HepG2 (cell line): Measurements from ENCODE around the gene SSC5D. TPM values are rescaled to one million over a fixed set of nuclear protein-coding genes. Genes with fewer than 3 reads are reported as not detected.

Source experiments
- ATAC-seq: fragments of 200-7000 bp; cut with Tn5 transposase; 3 replicates; pipeline ENCODE4 v1.9.1; 2020; ENCODE audit warnings: mild to moderate bottlenecking, moderate library complexity
- BruUV-seq: library from RNA; stranded (reverse); fragments of 400-500 nt; replicated peaks from 2 replicates; lab custom pipeline; 2021; lab: Mats Ljungman, UMichigan
- CTCF ChIA-PET: fragments of 300-600 bp; formaldehyde crosslinking; extraction: SDS; loops from one replicate; lab custom pipeline; 2021; ENCODE audit warnings: low total read pairs, inconsistent platforms, low intra/inter-chr PET ratio; lab: Yijun Ruan, JAX
- POLR2A ChIA-PET: fragments of 350-600 bp; sonication (Branson Sonifier 250); formaldehyde crosslinking; loops from one replicate; lab custom pipeline; 2020; ENCODE audit warnings: antibody characterized with exemption, inconsistent platforms; lab: Yijun Ruan, JAX
- DNase-seq: peaks from one replicate; pipeline ENCODE4 v3.0.0-alpha.2; 2015; ENCODE audit warnings: low spot score
- FAIRE-seq: peaks from 3 replicates; lab custom pipeline; 2011; peaks lifted over from hg19 to GRCh38; lab: Jason Lieb, UNC
- H2AFZ ChIP-seq: one replicate; pipeline ENCODE4 v1.6.1; 2011; ENCODE audit warnings: low read length, inconsistent platforms
- H3K27ac ChIP-seq: fragments of 300-600 bp; 3 replicates; pipeline ENCODE4 v1.8.0; 2011; ENCODE audit warnings: mixed run types, mild to moderate bottlenecking, mixed read lengths, low read length, inconsistent platforms; ENCODE audit not compliant: insufficient read depth; ENCODE audit errors: extremely low read length
- H3K27me3 ChIP-seq, 2 experiments: fragments of 200-600 bp in 1 of 2; 2 replicates in 1 of 2; 3 replicates in 1 of 2; pipeline versions ENCODE4 v1.6.0 to v1.8.0; 2011; ENCODE audit warnings: low read length in 2 of 2, mild to moderate bottlenecking in 2 of 2, moderate library complexity in 2 of 2, inconsistent platforms in 1 of 2; ENCODE audit not compliant: insufficient read depth in 2 of 2, control insufficient read depth in 1 of 2
- H3K36me3 ChIP-seq, 2 experiments: fragments of 200-600 bp in 1 of 2; replicated peaks in 1 of 2; 2 replicates in 1 of 2; 3 replicates in 1 of 2; pipeline versions ENCODE4 v1.5.1 to v1.8.0; 2011; ENCODE audit warnings: low read length in 2 of 2, inconsistent platforms in 1 of 2; ENCODE audit not compliant: insufficient read depth in 2 of 2, control insufficient read depth in 1 of 2
- H3K4me1 ChIP-seq: 2 replicates; pipeline ENCODE4 v1.5.1; 2012; ENCODE audit warnings: low read length, inconsistent platforms; ENCODE audit not compliant: insufficient read depth
- H3K4me2 ChIP-seq: 2 replicates; pipeline ENCODE4 v1.6.0; 2011; ENCODE audit warnings: low read depth, low read length, inconsistent platforms
- H3K4me3 ChIP-seq, 3 experiments: fragments of 200-600 bp in 1 of 3; sonication (generic), shearing (Covaris generic) in 1 of 3; replicated peaks in 1 of 3; 2 replicates each; pipeline ENCODE4 v1.5.1; 2011 to 2016; ENCODE audit warnings: low read length in 3 of 3, inconsistent platforms in 2 of 3, low read depth in 2 of 3, mild to moderate bottlenecking in 2 of 3, control low read depth in 1 of 3, mixed read lengths in 1 of 3; ENCODE audit not compliant: insufficient read depth in 1 of 3
- H3K79me2 ChIP-seq: one replicate; pipeline ENCODE4 v1.6.1; 2011; ENCODE audit warnings: low read length, inconsistent platforms; ENCODE audit not compliant: insufficient read depth
- H3K9ac ChIP-seq: 2 replicates; pipeline ENCODE4 v1.6.0; 2011; ENCODE audit warnings: mild to moderate bottlenecking, low read depth, low read length, inconsistent platforms; ENCODE audit not compliant: insufficient read depth
- H3K9me3 ChIP-seq: 2 replicates; pipeline ENCODE4 v1.5.1; 2012; ENCODE audit warnings: mild to moderate bottlenecking, low read length
- H4K20me1 ChIP-seq: 2 replicates; pipeline ENCODE4 v1.6.0; 2011; ENCODE audit warnings: inconsistent platforms, mild to moderate bottlenecking, low read length, moderate library complexity; ENCODE audit not compliant: insufficient read depth
- ATM ChIP-seq: fragments of 450-650 bp; IDR thresholded peaks from 2 replicates; pipeline ENCODE4 v1.7.1; 2017; ENCODE audit warnings: mild to moderate bottlenecking, borderline replicate concordance
- CCAR2 ChIP-seq: fragments of 200-400 bp; formaldehyde crosslinking; optimal IDR thresholded peaks from 2 replicates; pipeline ENCODE3; 2018; ENCODE audit warnings: low read depth, mild to moderate bottlenecking, low read length, moderate library complexity
- HOXA5 ChIP-seq: sonication (generic); formaldehyde crosslinking; IDR thresholded peaks from 2 replicates; pipeline ENCODE4 v1.4.0; 2020; ENCODE audit warnings: missing genetic modification reagents
- IKZF4 ChIP-seq: sonication (generic); formaldehyde crosslinking; IDR thresholded peaks from 2 replicates; pipeline ENCODE4 v1.5.1; 2020; ENCODE audit warnings: borderline replicate concordance, mild to moderate bottlenecking, low read depth, missing genetic modification reagents; ENCODE audit errors: not compliant biosample characterization
- KAT7 ChIP-seq: IDR thresholded peaks from 2 replicates; pipeline ENCODE4 v1.6.1; 2018; ENCODE audit warnings: borderline replicate concordance, missing compliant biosample characterization
- MXI1 ChIP-seq: IDR thresholded peaks from 3 replicates; pipeline ENCODE4 v1.6.1; 2012; ENCODE audit warnings: low read depth, low read length, inconsistent platforms, borderline replicate concordance
- NFATC3 ChIP-seq: sonication (generic); formaldehyde crosslinking; IDR thresholded peaks from 2 replicates; pipeline ENCODE4 v1.5.1; 2020; ENCODE audit warnings: mild to moderate bottlenecking, missing genetic modification reagents
- NONO ChIP-seq, 2 experiments: fragments of 450-650 bp in 1 of 2; sonication (generic) in 1 of 2; formaldehyde crosslinking in 1 of 2; IDR thresholded peaks in 1 of 2; conservative IDR thresholded peaks in 1 of 2; 2 replicates each; pipeline versions ENCODE4 v1.6.1 to v1.8.0; 2017 to 2022; ENCODE audit warnings: mild to moderate bottlenecking in 1 of 2, missing genetic modification reagents in 1 of 2, moderate library complexity in 1 of 2
- SMAD3 ChIP-seq: sonication (generic); formaldehyde crosslinking; IDR thresholded peaks from 2 replicates; pipeline ENCODE4 v1.4.0; 2020; ENCODE audit warnings: missing genetic modification reagents
- SNRNP70 ChIP-seq: fragments of 200-400 bp; formaldehyde crosslinking; IDR thresholded peaks from 2 replicates; pipeline ENCODE4 v1.6.1; 2017; ENCODE audit warnings: mild to moderate bottlenecking, low read depth, low read length, moderate library complexity
- SSRP1 ChIP-seq: IDR thresholded peaks from 2 replicates; pipeline ENCODE4 v1.6.1; 2016; ENCODE audit warnings: control low read depth
- ZNF20 ChIP-seq: sonication (generic); formaldehyde crosslinking; IDR thresholded peaks from 2 replicates; pipeline ENCODE4 v1.4.0; 2020; ENCODE audit warnings: mild to moderate bottlenecking, moderate library complexity, missing genetic modification reagents
- ZNF432 ChIP-seq: sonication (generic); formaldehyde crosslinking; IDR thresholded peaks from 2 replicates; pipeline ENCODE4 v1.5.0; 2020; ENCODE audit warnings: missing genetic modification reagents, mild to moderate bottlenecking, borderline replicate concordance
- ZNF773 ChIP-seq: sonication (generic); formaldehyde crosslinking; IDR thresholded peaks from 2 replicates; pipeline ENCODE4 v1.4.0; 2020; ENCODE audit warnings: missing genetic modification reagents, borderline replicate concordance
- ZNF788 ChIP-seq: sonication (generic); formaldehyde crosslinking; IDR thresholded peaks from 2 replicates; pipeline ENCODE4 v1.5.0; 2020; ENCODE audit warnings: mild to moderate bottlenecking, missing genetic modification reagents, borderline replicate concordance
- ZSCAN31 ChIP-seq: sonication (generic); formaldehyde crosslinking; IDR thresholded peaks from 2 replicates; pipeline ENCODE4 v1.5.0; 2020; ENCODE audit warnings: low read depth, mild to moderate bottlenecking, missing genetic modification reagents
- WGBS: methylation state at CpG from one replicate; pipeline ENCODE4 v1.1.6; 2017; ENCODE audit warnings: low lambda C conversion rate; 5-methylcytosine and 5-hydroxymethylcytosine counted together
- in situ Hi-C: cut with HindIII; loops from 2 replicates; pipeline ENCODE4 v1.10.0; 2017; ENCODE audit warnings: low pct_unique_long_range_greater_than_20kb; ENCODE audit not compliant: extremely low pct_ligation_motif_present
- intact Hi-C: fragments of 100-400 bp; cut with micrococcal nuclease; formaldehyde crosslinking; loops from one replicate; pipeline ENCODE4 v1.10.0; 2022; ENCODE audit not compliant: unreplicated experiment
- polyA plus RNA-seq, 8 experiments: library from polyadenylated mRNA; depleted of rRNA in 3 of 8; stranded (reverse) in 7 of 8; unstranded in 1 of 8; fragments of >200 nt; fragmentation: Illumina TruSeq in 4 of 8; extraction: Trizol in 4 of 8; gene quantifications; 2 replicates each; pipeline versions ENCODE4 v1.2.1 to v1.2.3, GENCODE V29; 2011 to 2016; ENCODE audit warnings: low read depth in 4 of 8, missing spikeins in 1 of 8, mixed read lengths in 1 of 8; ENCODE audit not compliant: insufficient read depth in 1 of 8
- total RNA-seq, 5 experiments: library from RNA; depleted of rRNA; stranded (reverse); fragments of >200 nt; fragmentation: Illumina TruSeq; extraction: Trizol; gene quantifications; 2 replicates each; pipeline ENCODE4 v1.2.3, GENCODE V29; 2016; ENCODE audit warnings: low read depth in 1 of 5
- TF ChIP-seq, protein P1 (sequence below): sonication (generic); formaldehyde crosslinking; IDR thresholded peaks from 2 replicates; pipeline ENCODE4 v1.4.0; 2020; ENCODE audit warnings: mild to moderate bottlenecking, missing genetic modification reagents
- TF ChIP-seq, protein P2 (sequence below): sonication (generic); formaldehyde crosslinking; IDR thresholded peaks from 2 replicates; pipeline ENCODE4 v1.4.0; 2020; ENCODE audit warnings: missing genetic modification reagents
- TF ChIP-seq, protein P3 (sequence below): IDR thresholded peaks from 2 replicates; pipeline ENCODE4 v1.6.1; 2016; ENCODE audit warnings: missing compliant biosample characterization, missing genetic modification reagents, borderline replicate concordance

SSC5D gene
- total and polyA plus RNA-seq, 2 of the 13 experiments (the other 11 are each of a cell fraction or from before 2014, with no cell fraction given) = not detected

- no peak for TF ChIP-seq NFATC3
- TF ChIP-seq SSRP1 (CRISPR knock-in tag) = no peak
- no peak for TF ChIP-seq IKZF4 (CRISPR knock-in tag)
- TF ChIP-seq ZSCAN31 = no peak
- TF ChIP-seq NONO (IDR thresholded peaks at IDR 0.05) = no peak
- no peak for TF ChIP-seq NONO (CRISPR knock-in tag; conservative IDR thresholded peaks at IDR 0.05)
- TF ChIP-seq ZNF20 = no peak
- TF ChIP-seq KAT7 = 0 out of 2 replicates have a peak, but pooled peaks have one; percentile 1
- no peak for TF ChIP-seq ATM
- TF ChIP-seq SMAD3 (CRISPR knock-in tag) = no peak
- no peak for TF ChIP-seq ZNF432 (CRISPR knock-in tag)
- TF ChIP-seq HOXA5 (CRISPR knock-in tag) = no peak
- 0 out of 3 replicates have a peak, but pooled peaks have one; percentile 44 for TF ChIP-seq MXI1
- no peak for TF ChIP-seq CCAR2
- no peak for TF ChIP-seq SNRNP70
- TF ChIP-seq, protein P1, sequence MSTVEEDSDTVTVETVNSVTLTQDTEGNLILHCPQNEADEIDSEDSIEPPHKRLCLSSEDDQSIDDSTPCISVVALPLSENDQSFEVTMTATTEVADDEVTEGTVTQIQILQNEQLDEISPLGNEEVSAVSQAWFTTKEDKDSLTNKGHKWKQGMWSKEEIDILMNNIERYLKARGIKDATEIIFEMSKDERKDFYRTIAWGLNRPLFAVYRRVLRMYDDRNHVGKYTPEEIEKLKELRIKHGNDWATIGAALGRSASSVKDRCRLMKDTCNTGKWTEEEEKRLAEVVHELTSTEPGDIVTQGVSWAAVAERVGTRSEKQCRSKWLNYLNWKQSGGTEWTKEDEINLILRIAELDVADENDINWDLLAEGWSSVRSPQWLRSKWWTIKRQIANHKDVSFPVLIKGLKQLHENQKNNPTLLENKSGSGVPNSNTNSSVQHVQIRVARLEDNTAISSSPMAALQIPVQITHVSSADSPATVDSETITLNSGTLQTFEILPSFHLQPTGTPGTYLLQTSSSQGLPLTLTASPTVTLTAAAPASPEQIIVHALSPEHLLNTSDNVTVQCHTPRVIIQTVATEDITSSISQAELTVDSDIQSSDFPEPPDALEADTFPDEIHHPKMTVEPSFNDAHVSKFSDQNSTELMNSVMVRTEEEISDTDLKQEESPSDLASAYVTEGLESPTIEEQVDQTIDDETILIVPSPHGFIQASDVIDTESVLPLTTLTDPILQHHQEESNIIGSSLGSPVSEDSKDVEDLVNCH (CRISPR knock-in tag) = no peak
- TF ChIP-seq, protein P2, sequence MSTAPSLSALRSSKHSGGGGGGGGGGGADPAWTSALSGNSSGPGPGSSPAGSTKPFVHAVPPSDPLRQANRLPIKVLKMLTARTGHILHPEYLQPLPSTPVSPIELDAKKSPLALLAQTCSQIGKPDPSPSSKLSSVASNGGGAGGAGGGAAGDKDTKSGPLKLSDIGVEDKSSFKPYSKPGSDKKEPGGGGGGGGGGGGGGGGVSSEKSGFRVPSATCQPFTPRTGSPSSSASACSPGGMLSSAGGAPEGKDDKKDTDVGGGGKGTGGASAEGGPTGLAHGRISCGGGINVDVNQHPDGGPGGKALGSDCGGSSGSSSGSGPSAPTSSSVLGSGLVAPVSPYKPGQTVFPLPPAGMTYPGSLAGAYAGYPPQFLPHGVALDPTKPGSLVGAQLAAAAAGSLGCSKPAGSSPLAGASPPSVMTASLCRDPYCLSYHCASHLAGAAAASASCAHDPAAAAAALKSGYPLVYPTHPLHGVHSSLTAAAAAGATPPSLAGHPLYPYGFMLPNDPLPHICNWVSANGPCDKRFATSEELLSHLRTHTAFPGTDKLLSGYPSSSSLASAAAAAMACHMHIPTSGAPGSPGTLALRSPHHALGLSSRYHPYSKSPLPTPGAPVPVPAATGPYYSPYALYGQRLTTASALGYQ (CRISPR knock-in tag) = no peak
- TF ChIP-seq ZNF788 = 0 out of 2 replicates have a peak, but pooled peaks have one; percentile 11
- TF ChIP-seq, protein P3, sequence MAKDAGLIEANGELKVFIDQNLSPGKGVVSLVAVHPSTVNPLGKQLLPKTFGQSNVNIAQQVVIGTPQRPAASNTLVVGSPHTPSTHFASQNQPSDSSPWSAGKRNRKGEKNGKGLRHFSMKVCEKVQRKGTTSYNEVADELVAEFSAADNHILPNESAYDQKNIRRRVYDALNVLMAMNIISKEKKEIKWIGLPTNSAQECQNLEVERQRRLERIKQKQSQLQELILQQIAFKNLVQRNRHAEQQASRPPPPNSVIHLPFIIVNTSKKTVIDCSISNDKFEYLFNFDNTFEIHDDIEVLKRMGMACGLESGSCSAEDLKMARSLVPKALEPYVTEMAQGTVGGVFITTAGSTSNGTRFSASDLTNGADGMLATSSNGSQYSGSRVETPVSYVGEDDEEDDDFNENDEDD (CRISPR knock-in tag) = no peak
- TF ChIP-seq ZNF773 = no peak
- no peaks in the 10 kb centered on the region for H4K20me1 ChIP-seq
- ChIA-PET CTCF (interaction anchor here (1.1 to 2.0 kb wide), 3 partner anchors 36 to 363 kb away, joined by 3 to 24 read pairs (median 10); no protein-coding TSS in a partner anchor), POLR2A (interaction anchor here (0.9 to 1.9 kb wide), 8 partner anchors 10 to 276 kb away, joined by 3 to 10 read pairs (median 5); partner anchors contain the start of genes FIZ1, ISOC2, TMEM86B and ZNF524)
- no peaks in the 10 kb centered on the region for H3K9me3 ChIP-seq
- in situ Hi-C loops (no loop called here), intact Hi-C loops (no loop called here)
- FAIRE-seq (no peak), ATAC-seq (no peak), DNase-seq (no peak)
- WGBS = 12% methylated on average over 12 of the region's 13 CpGs
- H2AFZ ChIP-seq = no peak overlapping the region
- H3K27me3 ChIP-seq = peaks cover 1 to 36% of the 10 kb centered on the region in 2 experiments; a peak in 4 of 5 replicates
- H3K27ac ChIP-seq = no peak overlapping the region
- H3K4me1 ChIP-seq = peaks cover 20% of the 10 kb centered on the region
- H3K79me2 ChIP-seq = no peaks in the 10 kb centered on the region
- H3K36me3 ChIP-seq = no peaks in the 10 kb centered on the region
- BruUV-seq = no TSS peak
- no peak overlapping the region for H3K4me3 ChIP-seq
- no peak overlapping the region for H3K9ac ChIP-seq
- peak overlapping the region; percentile 59 for H3K4me2 ChIP-seq
Observed at GRCh38 chr19:55504252-55504603, 16.0 kb downstream of the SSC5D start.
